K562 (cell line): ENCODE measurements around the gene ZNF862. TPM values are rescaled to one million over a fixed set of nuclear protein-coding genes. Genes with fewer than 3 reads are reported as not detected.

ENCODE experiments used
- C11orf30 ChIP-seq: fragments of 450-650 bp; IDR thresholded peaks from 2 replicates; pipeline ENCODE4 v1.6.1; 2016; ENCODE audit warnings: low read depth, mild to moderate bottlenecking
- CREB3 ChIP-seq: fragments of 450-650 bp; conservative IDR thresholded peaks from 2 replicates; pipeline ENCODE4 v1.6.1; 2016; ENCODE audit warnings: missing genetic modification characterization, low read depth, mild to moderate bottlenecking, missing compliant biosample characterization, moderate library complexity
- CTBP1 ChIP-seq: fragments of 450-650 bp; IDR thresholded peaks from 2 replicates; pipeline ENCODE4 v1.6.1; 2016; ENCODE audit warnings: borderline replicate concordance
- CXXC5 ChIP-seq: fragments of 250-450 bp; sonication (Bioruptor Pico); IDR thresholded peaks from 2 replicates; pipeline ENCODE4 v1.8.0; 2022; ENCODE audit warnings: inconsistent platforms, mild to moderate bottlenecking, moderate library complexity
- GABPB2 ChIP-seq: fragments of 250-450 bp; sonication (Bioruptor Pico); conservative IDR thresholded peaks from 2 replicates; pipeline ENCODE4 v1.5.1; 2021; ENCODE audit warnings: mild to moderate bottlenecking
- JUND ChIP-seq, 2 experiments: IDR thresholded peaks; 2 replicates in 1 of 2; 3 replicates in 1 of 2; pipeline ENCODE4 v1.6.1; 2011; ENCODE audit warnings: borderline replicate concordance in 2 of 2, low read depth in 2 of 2, low read length in 2 of 2, improper control_type of control experiment in 1 of 2, missing biosample characterization in 1 of 2, missing genetic modification characterization in 1 of 2, missing genetic modification reagents in 1 of 2
- KAT7 ChIP-seq: sonication (generic); formaldehyde crosslinking; IDR thresholded peaks from 2 replicates; pipeline ENCODE4 v1.8.0; 2022; ENCODE audit warnings: missing genetic modification reagents, mild to moderate bottlenecking, borderline replicate concordance
- PHF8 ChIP-seq: fragments of 200-600 bp; sonication (generic); IDR thresholded peaks from 2 replicates; pipeline ENCODE4 v1.6.1; 2012; ENCODE audit warnings: mixed run types, mild to moderate bottlenecking, inconsistent platforms, low read length, moderate library complexity, borderline replicate concordance
- RUNX1 ChIP-seq: sonication (generic); IDR thresholded peaks from 2 replicates; pipeline ENCODE4 v1.6.1; 2016; ENCODE audit warnings: antibody characterized with exemption, low read depth
- SAFB2 ChIP-seq: fragments of 200-400 bp; formaldehyde crosslinking; IDR thresholded peaks from 2 replicates; pipeline ENCODE4 v1.6.1; 2018; ENCODE audit warnings: borderline replicate concordance, low read length, low read depth, moderate library complexity; ENCODE audit not compliant: severe bottlenecking
- TRIM24 ChIP-seq, 2 experiments: fragments of 450-650 bp; IDR thresholded peaks; 2 replicates each; pipeline ENCODE4 v1.6.1; 2016
- USF2 ChIP-seq: sonication (generic); formaldehyde crosslinking; IDR thresholded peaks from 2 replicates; pipeline ENCODE4 v1.5.0; 2020; ENCODE audit warnings: missing genetic modification reagents
- WHSC1 ChIP-seq: IDR thresholded peaks from one replicate; pipeline ENCODE4 v1.6.1; 2012; ENCODE audit warnings: low read length, control low read depth, inconsistent platforms
- YY1 ChIP-seq, 3 experiments: IDR thresholded peaks; 2 replicates each; pipeline ENCODE4 v1.6.1; 2011; ENCODE audit warnings: low read length in 2 of 3, mild to moderate bottlenecking in 2 of 3, moderate library complexity in 2 of 3, borderline replicate concordance in 1 of 3, control low read depth in 1 of 3, low read depth in 1 of 3; ENCODE audit not compliant: insufficient read depth in 3 of 3, insufficient replicate concordance in 2 of 3, control insufficient read depth in 1 of 3, insufficient read length in 1 of 3; ENCODE audit errors: extremely low read depth in 1 of 3
- ZNF184 ChIP-seq: sonication (generic); formaldehyde crosslinking; IDR thresholded peaks from 2 replicates; pipeline ENCODE4 v1.5.0; 2020; ENCODE audit warnings: missing genetic modification reagents
- ZNF197 ChIP-seq: fragments of 200-800 bp; sonication (Bioruptor generic); IDR thresholded peaks from 2 replicates; pipeline ENCODE4 v1.6.1; 2016; ENCODE audit warnings: low read depth, missing genetic modification characterization, missing compliant biosample characterization
- ZNF507 ChIP-seq: conservative IDR thresholded peaks from 2 replicates; pipeline ENCODE4 v1.6.1; 2017; ENCODE audit warnings: missing genetic modification characterization, missing compliant biosample characterization
- polyA plus RNA-seq, 8 experiments: library from polyadenylated mRNA; depleted of rRNA in 4 of 8; stranded (reverse) in 5 of 8; unstranded in 3 of 8; fragments of >200 nt; fragmentation: Nextera tagmentation in 2 of 8; fragmentation: Illumina TruSeq in 1 of 8; extraction: Ambion mirVana in 2 of 8; extraction: Trizol in 1 of 8; gene quantifications; 2 replicates each; pipeline versions ENCODE4 v1.2.1 to v1.2.3, GENCODE V29; 2011 to 2014; ENCODE audit warnings: inconsistent platforms in 1 of 8, missing spikeins in 1 of 8
- total RNA-seq, 7 experiments: library from RNA; depleted of rRNA in 6 of 7; stranded (reverse); fragments of >200 nt in 6 of 7; fragmentation: Illumina TruSeq in 2 of 7; extraction: Trizol in 2 of 7; gene quantifications; 2 replicates each; pipeline versions ENCODE4 v1.2.1 to v1.2.3, GENCODE V29; 2011 to 2021; ENCODE audit warnings: low replicate concordance in 1 of 7
- TF ChIP-seq, protein P1 (sequence below): IDR thresholded peaks from 2 replicates; pipeline ENCODE4 v1.6.1; 2014; ENCODE audit warnings: antibody characterized with exemption
- TF ChIP-seq, protein P2 (sequence below): fragments of 450-650 bp; formaldehyde crosslinking; IDR thresholded peaks from 2 replicates; pipeline ENCODE4 v1.4.0; 2020; ENCODE audit warnings: mild to moderate bottlenecking, moderate library complexity
- TF ChIP-seq, protein P3 (sequence below): fragments of 200-800 bp; sonication (Bioruptor generic); IDR thresholded peaks from 2 replicates; pipeline ENCODE4 v1.6.1; 2017; ENCODE audit warnings: missing genetic modification characterization, missing compliant biosample characterization

Gene ZNF862
- total and polyA plus RNA-seq, 9 of the 15 experiments (the other 6 are each of a cell fraction or from before 2014, with no cell fraction given): 1.1 to 3.9 (median 2.6) TPM

- TF ChIP-seq USF2: no peak
- peak; percentile 86 for TF ChIP-seq CTBP1
- no peak for TF ChIP-seq CREB3 (tag)
- TF ChIP-seq ZNF197 (CRISPR knock-in tag): no peak
- no peak for TF ChIP-seq ZNF184 (CRISPR knock-in tag)
- peak; percentile 79; the same call in 1 of the 2 replicates for TF ChIP-seq PHF8
- no peak for TF ChIP-seq TRIM24 (IDR thresholded peaks at IDR 0.05)
- TF ChIP-seq JUND (IDR thresholded peaks at IDR 0.05; ENCODE audit: borderline replicate concordance, low read depth, low read length): no peak
- no peak for TF ChIP-seq JUND (tag; IDR thresholded peaks at IDR 0.05; ENCODE audit: borderline replicate concordance, low read depth, low read length)
- 0 out of 2 replicates have a peak, but pooled peaks have one; percentile 53 for TF ChIP-seq KAT7
- TF ChIP-seq ZNF507: no peak
- TF ChIP-seq C11orf30: no peak
- TF ChIP-seq, protein P1, sequence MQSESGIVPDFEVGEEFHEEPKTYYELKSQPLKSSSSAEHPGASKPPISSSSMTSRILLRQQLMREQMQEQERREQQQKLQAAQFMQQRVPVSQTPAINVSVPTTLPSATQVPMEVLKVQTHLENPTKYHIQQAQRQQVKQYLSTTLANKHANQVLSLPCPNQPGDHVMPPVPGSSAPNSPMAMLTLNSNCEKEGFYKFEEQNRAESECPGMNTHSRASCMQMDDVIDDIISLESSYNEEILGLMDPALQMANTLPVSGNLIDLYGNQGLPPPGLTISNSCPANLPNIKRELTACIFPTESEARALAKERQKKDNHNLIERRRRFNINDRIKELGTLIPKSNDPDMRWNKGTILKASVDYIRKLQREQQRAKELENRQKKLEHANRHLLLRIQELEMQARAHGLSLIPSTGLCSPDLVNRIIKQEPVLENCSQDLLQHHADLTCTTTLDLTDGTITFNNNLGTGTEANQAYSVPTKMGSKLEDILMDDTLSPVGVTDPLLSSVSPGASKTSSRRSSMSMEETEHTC: no peak
- TF ChIP-seq, protein P2, sequence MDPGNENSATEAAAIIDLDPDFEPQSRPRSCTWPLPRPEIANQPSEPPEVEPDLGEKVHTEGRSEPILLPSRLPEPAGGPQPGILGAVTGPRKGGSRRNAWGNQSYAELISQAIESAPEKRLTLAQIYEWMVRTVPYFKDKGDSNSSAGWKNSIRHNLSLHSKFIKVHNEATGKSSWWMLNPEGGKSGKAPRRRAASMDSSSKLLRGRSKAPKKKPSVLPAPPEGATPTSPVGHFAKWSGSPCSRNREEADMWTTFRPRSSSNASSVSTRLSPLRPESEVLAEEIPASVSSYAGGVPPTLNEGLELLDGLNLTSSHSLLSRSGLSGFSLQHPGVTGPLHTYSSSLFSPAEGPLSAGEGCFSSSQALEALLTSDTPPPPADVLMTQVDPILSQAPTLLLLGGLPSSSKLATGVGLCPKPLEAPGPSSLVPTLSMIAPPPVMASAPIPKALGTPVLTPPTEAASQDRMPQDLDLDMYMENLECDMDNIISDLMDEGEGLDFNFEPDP (CRISPR knock-in tag): no peak
- TF ChIP-seq YY1 (IDR thresholded peaks at IDR 0.05; ENCODE audit: borderline replicate concordance in 1 of 3, control insufficient read depth in 1 of 3, extremely low read depth in 1 of 3, insufficient read depth in 3 of 3, insufficient read length in 1 of 3, insufficient replicate concordance in 2 of 3, low read depth in 1 of 3, low read length in 2 of 3): peak in 2 of 3 experiments; percentile 27 to 45
- TF ChIP-seq WHSC1: no peak
- TF ChIP-seq SAFB2: no peak
- no peak for TF ChIP-seq RUNX1
- TF ChIP-seq CXXC5 (CRISPR knock-in tag): peak; percentile 84
- no peak for TF ChIP-seq GABPB2 (CRISPR knock-in tag)
- TF ChIP-seq, protein P3, sequence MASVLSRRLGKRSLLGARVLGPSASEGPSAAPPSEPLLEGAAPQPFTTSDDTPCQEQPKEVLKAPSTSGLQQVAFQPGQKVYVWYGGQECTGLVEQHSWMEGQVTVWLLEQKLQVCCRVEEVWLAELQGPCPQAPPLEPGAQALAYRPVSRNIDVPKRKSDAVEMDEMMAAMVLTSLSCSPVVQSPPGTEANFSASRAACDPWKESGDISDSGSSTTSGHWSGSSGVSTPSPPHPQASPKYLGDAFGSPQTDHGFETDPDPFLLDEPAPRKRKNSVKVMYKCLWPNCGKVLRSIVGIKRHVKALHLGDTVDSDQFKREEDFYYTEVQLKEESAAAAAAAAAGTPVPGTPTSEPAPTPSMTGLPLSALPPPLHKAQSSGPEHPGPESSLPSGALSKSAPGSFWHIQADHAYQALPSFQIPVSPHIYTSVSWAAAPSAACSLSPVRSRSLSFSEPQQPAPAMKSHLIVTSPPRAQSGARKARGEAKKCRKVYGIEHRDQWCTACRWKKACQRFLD (CRISPR knock-in tag): no peak
Measured at GRCh38 chr7:149873074-149873969, 35.1 kb downstream of the ZNF862 start, which contains the start of gene ATP6V0E2 (continued).
